ENCODE measurements around the gene PCOLCE2.

Gene PCOLCE2

DNA sequence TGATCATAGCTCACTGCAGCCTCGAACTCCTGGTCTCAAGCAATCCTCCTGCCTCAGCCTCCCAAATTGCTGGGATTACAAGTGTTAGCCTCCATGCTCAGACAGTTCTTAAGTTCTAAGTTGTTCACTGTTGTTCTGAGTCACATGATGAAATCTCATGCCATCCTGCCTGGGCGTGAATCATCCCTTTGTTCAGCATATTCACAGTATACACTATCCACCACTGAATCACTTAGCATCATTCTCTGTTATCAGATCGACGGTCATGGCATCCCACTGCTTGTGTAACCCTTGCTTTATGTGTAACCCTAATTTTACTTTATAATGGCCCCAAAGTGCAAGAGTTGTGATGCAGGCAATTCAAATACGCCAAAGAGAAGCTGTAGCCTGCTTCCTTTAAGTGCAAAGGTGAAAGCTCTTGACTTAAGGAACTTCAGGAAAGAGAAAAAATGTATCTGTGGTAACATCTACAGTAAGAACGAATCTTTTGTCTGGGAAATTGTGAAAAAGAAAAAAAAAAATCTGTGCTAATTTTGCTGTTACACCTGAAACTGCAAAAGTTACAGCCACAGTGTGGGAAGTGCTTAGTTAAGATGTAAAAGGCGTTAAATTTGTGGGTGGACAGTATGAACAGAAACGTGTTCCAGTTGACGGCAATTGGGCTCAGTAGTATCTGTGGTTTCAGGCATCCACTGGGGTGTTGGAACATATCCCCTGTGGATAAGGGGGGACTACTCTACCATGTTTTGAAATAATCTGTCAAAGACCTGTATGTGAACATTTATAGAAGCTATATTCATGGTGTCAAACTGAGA lies 80.6 kb downstream of the PCOLCE2 start:
- DNase-seq (ENCODE audit: low read depth in 2 of 2): no peak

DNA sequence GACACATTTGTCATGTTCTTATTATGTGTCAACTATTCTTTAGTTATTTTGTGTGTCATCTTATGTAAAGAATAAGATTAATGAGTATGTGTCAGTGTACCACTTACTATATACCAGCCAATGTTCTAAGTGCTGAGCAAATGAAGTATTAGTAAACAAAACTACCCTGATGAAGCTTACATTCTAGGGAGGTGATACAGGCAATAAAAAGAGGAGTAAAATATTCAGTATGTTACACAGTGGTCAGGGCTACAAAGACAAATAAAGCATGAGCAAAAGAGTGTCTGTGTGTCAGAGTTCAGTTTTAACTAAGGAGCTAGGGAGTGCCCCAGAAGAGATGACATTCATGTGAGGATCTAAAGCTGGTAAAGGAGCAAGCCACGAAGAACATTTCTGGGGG lies 86.0 kb downstream of the PCOLCE2 start:
- no peak for DNase-seq (ENCODE audit: low read depth in 2 of 2)

DNA sequence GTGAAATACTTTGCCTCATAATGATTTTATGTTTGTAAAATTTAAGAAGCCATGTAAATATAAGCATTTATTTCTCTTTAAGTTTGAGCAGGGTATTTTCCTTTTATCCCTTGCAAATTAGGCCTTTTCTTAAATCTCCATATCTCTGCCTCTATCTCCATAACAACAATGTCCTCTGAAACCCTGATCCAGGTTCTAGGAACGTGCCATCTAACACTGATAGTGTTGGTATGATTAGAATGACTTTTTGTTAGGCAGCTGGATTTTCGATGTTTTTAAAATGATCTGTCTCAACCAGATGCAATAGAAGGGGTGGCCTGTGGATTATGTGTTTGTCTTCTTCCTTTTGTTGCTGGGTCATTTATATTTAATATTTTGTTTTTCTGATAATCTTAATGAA lies 87.1 kb downstream of the PCOLCE2 start:
- DNase-seq (ENCODE audit: low read depth in 2 of 2): no peak

DNA sequence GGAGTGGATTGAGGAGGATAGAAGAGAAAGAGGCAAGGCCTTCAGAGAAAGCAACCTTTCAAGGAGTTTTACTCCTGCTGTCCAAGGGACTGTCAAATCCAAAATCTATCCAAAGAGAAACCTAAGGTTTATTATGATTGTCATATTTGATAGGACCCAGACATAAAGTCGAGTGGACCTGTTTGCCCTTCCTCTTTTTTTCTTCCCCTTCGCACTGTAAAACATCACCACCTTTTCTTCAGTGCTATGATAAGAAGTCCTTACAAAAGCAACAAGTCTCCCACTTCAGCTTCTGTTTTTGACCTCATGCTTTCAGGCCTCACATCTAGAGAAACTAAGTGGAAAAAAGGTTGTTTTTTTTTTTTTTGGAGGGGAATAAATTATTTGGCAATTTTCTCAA lies 92.1 kb downstream of the PCOLCE2 start:
- DNase-seq (ENCODE audit: low read depth in 2 of 2): no peak

GRCh38 chr3:142795332-142795731 lies 93.6 kb downstream of the PCOLCE2 start:
- no peak for DNase-seq (ENCODE audit: low read depth in 2 of 2)

GRCh38 chr3:142794508-142794907 lies 94.4 kb downstream of the PCOLCE2 start:
- DNase-seq (ENCODE audit: low read depth in 2 of 2): no peak

DNA sequence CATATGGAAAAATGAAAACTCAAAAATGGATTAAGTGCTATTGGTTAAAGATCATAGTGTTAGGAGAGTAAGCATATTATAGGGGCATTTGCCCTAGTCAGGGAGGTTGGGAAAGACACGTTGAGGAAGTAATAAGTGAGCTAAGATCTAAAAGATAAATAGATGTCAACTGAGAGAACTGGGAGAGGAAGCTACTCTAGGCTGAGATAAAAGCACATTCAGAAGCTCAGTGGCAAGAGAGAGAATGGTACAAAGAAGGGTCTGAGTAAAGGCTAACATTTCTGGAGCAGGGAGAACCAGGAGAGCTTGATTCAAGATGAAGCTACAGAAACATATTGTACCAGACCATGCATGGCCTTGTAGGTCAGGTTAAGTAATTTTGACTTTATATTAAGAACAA lies 101.2 kb downstream of the PCOLCE2 start:
- DNase-seq (ENCODE audit: low read depth in 2 of 2): no peak

GRCh38 chr3:142785996-142786395 lies 102.9 kb downstream of the PCOLCE2 start:
- DNase-seq (ENCODE audit: low read depth in 2 of 2): no peak

DNA sequence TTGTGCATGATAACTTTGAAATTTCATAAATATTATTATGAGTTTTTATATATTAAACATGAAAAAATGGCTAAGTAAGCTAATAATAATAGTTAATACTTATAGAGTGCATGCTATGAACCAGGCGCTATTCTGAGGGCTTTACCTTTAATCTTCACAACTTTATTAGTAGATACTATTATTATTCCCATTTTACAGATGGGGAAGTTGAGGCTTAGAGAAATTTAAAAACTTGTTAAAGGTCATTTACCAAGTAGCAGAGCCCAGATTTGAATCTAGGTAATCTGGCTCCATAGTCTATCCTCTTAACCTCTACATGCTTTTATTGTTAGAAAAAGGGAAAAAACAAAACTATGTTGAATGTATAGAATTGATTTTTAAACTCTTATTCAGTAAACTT lies 104.7 kb downstream of the PCOLCE2 start:
- no peak for DNase-seq (ENCODE audit: low read depth in 2 of 2)

- no peak for DNase-seq (ENCODE audit: low read depth in 2 of 2)
Measured at GRCh38 chr3:142782616-142783015, 106.3 kb downstream of the PCOLCE2 start.

DNA sequence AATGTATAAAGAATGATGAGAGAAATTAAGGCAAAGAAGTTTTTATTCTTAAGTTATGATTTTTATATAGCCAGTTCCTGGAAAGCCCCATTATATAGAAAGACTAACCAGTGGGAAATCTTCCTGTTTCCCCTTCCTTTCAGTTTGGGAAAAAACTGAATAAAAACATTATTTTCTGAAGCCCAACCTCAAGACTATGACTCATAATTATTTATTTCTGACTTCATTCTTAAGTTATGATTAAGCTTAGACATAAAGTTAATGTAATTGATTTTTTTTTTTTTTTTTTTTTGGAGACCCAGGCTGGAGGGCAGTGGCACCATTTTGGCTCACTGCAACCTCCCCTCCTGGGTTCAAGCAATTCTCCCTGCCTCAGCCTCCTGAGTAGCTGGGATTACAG lies 109.3 kb downstream of the PCOLCE2 start:
- DNase-seq (ENCODE audit: low read depth in 2 of 2): no peak

DNA sequence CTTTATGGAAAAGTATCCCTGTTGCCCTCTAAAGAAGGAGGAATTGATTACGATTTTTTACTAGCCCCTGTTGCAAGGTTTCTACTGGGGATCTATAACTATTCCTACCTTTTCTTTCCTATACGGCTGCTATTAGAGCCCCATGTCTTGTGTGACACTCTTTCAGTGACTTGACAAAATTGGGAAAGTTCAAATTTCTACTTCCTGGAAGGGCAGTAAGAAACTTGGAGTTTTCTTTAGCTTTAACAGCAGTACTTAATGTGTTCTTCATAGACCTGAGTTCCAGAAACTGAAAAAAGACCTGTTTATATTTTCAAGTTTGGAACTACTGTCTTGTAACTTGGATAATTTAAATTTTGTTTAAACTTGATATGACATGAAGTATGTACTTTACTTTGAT lies 110.3 kb downstream of the PCOLCE2 start:
- DNase-seq (ENCODE audit: low read depth in 2 of 2): no peak

DNA sequence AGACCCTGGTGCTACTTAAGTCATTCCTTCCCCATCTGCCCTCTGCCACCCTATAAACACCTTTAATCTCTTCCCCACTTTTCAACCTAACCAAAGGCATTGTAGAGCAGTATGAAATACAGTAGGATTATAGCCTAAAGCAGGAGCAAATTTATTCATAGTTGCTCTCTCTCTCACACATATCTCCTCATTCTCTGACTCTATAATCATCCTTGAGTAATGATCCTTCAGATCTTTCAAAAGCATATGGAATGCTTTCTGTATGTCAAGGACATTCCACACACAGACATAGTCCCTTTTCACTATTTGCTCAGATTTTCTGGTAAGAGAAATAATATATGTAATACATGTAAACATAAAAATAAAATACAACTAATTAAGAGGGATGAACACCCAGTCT lies 111.0 kb downstream of the PCOLCE2 start:
- DNase-seq (ENCODE audit: low read depth in 2 of 2): no peak

DNA sequence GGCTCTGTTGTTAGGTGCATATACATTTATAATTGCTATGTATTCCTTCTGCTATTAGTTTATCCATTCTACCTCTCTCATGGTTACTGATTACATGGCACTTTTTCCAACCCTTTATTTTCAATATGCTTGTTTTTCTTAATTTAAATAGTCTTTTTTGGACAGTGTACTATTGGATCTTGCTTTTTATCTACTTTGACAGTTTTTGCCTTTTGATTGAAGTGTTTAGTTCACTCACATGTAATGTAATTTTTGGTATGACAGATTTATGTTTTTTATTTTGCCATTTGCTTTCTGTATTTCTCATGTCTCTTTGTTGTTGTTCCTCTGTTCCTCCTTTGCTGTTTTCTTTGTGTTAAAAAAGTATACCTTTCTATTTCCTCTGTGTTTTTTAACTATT lies 120.5 kb downstream of the PCOLCE2 start:
- DNase-seq (ENCODE audit: low read depth in 2 of 2): no peak

Data from stimulated activated CD8-positive, alpha-beta memory T cell treated with anti-CD3 and anti-CD28 coated beads, Interleukin-2, amount 100 ng/mL, for 48 hours (primary cell).